ENCODE results near the gene ANLN.
"Not testable (repeated sequence)": the region's sequence is repeated elsewhere in the genome, so short reads cannot be mapped to it uniquely, and the experiment has no call there.

Gene ANLN

DNA sequence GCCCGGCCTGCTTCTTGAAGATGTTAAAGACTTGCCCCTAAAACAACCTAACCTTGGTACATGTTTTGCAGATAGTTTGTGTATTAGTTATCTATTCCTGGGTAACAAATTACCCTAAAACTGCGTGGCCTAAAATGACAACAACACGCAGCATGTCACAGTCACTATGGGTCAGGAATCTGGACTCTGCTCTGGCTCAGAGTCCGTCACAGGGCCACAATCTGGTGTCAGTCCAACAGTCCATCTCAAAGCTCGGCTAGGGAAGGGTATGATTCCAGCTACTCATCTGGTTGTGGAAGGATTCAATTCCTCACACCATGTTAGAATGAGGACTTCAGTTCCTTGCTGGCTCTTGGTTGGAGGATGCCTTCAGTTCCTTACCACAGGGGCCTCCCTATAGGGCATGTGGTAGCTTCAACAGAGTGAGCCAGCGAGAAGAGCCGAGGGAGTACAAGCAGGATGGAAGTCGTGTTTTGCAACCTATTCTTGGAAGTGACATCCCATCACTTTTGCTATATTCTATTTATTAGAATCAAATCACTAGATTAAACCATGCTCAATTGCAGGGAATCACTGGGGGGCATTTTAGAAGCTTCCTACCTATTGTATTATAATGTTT, 71.3 kb downstream of the ANLN start:
- no peak for DNase-seq (ENCODE audit: low read depth in 1 of 2, low spot score in 1 of 2)

DNA sequence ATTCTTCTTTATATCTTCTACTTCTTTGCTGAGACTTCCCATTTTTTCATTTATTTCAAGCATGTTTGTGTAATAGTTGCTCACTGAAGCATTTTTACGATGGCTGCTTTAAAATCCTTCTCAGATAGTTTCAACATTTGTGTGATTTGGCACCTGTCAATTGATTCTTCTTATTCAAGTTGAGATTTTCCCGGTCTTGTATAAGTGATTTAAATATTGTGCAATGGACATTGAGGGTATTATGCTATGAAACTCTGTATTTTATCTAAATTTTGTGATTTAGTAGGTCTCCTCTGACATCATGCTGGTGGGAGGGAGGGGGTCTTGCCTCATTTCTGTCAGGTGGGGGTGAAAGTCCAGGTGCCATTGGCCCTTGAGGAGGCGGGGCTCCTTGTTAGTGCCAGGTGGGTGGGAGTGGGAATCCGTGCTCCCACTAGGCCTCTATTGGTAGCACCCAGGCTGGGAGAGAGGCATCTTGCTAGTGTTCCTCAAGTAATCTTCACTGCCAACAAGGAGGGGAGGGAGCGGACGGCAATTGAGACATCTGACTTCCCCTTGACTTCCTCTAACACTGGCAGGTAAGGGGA, 73.0 kb downstream of the ANLN start:
- no peak for DNase-seq (ENCODE audit: low read depth in 1 of 2, low spot score in 1 of 2)

DNA sequence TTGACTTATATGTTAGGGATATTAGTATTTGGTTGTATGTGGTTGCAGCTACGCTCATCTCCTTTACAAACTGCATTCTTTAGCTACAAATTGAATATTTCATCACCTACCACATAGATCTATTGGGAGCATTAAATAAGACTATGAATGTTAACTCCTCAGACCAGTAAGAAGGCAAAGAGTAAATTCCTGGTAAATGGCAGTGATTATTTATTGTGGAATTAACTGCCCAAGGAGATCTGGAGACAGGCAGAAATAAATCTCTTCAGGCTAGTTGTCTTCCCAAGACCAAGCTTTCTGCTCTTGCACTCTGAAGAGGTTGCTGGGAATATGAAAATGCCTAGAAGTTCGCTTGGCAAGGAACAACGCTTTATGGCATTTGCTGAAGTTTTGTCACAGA, 74.6 kb downstream of the ANLN start:
- no peak for DNase-seq (ENCODE audit: low read depth in 1 of 2, low spot score in 1 of 2)

DNA sequence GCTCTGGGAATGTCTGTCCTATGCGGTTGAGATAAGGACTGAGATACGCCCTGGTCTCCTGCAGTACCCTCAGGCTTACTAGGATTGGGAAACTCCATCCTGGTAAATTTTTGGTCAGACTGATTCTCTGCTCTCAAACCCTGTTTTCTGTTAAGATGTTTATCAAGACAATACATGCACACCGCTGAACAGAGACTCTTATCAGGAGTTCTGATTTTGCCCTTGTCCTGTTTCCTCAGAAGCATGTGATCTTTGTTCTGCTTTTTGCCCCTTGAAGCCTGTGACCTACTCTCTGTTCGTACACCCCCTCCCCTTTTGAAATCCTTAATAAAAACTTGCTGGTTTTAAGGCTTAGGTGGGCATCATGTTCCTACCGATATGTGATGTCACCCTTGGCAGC, 76.3 kb downstream of the ANLN start:
- not testable (repeated sequence) for DNase-seq (ENCODE audit: low read depth in 1 of 2, low spot score in 1 of 2)

DNA sequence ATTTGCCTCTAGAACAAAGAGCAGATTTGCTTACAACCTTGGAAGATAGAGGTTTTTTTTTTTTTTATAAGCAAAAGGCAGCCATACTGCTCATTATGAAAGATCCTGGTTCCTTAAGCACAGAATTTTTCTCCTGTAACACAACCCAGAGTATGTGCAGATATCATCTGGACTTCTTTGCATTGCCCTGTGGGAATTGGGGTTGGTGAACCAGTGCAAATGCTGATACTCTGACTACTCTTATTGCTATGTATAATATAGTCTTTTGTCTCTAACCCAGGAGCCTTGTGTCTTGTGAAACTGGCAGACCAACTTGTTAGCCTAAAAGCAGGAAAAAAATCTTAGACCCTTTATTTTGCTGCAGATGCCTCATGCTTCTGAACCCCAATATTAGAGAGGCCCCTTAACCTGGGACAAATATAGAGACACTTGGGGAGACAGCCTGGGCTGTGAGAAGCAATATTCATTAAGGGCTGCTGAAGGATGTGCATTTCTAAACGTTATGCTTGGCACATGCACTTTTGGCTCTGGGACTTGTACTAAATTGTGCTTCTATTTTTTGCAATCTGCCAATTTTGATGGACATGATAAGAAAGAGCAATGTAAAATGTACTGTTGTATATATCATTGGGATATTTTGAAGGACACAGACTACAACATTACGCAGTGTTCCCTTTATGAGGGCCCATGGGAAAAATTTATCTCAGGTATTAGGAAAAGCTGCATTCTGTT, 78.9 kb downstream of the ANLN start:
- DNase-seq (ENCODE audit: low read depth in 1 of 2, low spot score in 1 of 2), result no peak

DNA sequence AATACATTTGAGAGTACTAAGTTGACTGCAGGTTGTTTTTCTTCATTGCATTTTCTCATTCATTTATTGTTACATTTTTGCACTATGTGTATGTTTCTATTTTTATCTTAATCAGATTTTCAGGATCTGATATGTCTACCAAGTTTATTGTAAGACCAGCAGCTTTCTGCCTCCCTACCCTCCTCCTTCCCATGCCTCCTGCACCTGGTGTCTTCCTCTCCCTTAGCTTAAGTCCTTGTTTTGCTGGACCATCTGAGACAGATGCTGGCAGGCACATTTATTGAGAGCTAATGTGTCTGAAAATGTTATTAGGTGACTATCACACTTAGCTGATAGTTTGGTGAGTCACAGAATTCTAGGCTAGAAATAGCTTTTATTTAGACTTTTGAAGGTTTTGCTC, 79.6 kb downstream of the ANLN start:
- no peak for DNase-seq (ENCODE audit: low read depth in 1 of 2, low spot score in 1 of 2)

DNA sequence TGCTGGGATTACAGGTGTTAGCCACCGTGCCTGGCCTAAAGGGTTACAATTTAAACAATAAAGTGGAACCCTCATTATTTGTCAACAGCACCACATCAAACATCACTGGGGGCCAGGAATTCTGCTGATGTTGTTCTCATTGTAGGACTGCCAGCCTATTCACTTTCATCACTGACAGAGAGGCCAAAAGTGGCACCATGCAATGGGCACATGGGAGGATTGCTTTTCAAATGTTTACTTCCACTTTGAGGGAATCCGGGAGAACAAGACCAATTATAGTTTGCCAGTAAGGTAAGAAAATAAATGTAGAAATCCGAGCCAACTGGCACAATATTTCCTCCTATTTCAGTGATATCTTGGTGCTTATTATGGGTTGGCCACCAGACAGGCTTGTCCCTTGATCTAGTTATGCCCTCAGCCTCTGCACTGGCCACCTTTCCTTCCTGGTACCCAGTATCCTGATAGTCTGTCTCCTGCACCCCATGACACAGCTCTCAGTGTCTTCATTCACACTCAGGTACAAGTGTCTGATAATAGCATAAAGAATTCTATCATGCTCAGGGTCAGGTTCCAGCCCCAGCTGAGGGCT, 82.6 kb downstream of the ANLN start:
- DNase-seq (ENCODE audit: low read depth in 1 of 2, low spot score in 1 of 2), result no peak

DNA sequence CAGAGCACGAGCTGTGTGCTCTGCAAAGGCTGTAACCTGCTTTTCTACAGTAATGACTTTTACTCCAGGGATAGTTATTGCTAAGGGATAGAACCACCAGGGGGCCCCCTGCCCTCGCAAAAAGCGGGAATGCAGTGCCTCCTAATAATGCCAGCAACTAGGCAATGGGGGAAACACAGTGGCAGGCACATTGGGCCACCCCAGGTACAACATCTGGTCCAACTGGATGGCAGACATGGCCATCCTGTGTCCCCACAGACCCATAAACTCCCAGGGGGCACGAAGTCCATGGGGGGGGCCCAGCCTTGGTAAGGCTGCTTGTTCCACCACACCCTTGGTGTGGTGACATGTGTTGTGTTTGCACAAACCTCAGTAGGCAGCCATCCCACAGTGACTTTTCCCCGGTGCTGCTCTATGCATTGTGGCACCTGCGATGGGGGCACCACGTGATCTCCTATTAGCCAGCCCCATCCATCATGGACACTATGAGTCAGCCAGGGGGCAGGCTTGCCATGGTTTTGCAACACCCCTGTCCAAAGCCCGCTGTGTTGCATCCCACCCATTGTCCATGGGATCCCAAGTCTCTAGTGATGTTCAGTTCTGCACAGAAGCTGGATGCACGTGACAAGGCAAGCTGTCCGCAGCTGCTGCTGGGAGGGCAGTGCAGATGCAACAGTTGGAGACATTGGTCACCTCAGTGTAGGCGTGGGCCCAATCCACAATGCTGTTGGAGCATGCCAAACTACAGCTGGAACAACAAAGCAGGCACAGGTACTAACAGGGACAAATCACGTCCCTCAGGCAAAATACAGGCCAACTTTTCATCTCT, 84.0 kb downstream of the ANLN start:
- peak in 1 of 2 donors; percentile 3 for DNase-seq (ENCODE audit: low read depth in 1 of 2, low spot score in 1 of 2)

DNA sequence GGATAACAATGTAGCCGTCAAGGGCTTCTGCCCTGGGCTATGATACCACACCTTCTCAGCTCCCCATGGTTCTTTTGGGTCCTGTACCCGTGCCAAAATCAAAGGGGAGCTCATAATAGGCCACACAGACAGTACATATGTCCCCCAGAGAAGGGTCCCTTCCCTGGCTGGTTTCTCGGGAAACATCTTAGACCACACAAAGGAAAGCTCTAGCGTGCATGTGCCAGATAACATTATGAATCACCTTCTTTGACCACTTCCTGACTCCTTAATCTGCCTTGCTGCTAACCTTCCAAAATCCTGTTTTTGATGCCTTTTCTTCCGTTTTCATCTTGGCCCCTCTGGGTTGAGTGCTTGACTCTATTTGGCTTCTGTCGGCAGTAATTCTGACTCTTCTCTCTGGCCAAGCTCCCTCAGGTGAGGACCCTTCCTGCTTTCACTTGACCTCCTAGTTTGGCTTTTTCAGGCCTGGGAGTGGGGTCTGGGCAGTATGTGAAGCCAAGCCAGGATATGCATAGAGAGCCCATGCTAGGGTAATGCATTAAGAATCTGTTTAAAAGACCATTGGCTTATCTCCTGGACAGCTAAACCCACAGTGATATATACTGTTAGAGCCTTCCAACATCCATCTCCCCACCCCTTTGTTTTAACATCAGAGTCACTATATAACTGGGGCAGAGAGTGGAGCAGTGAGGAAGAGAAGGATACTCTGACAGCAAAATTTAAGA, 84.8 kb downstream of the ANLN start:
- no peak for DNase-seq (ENCODE audit: low read depth in 1 of 2, low spot score in 1 of 2)

DNA sequence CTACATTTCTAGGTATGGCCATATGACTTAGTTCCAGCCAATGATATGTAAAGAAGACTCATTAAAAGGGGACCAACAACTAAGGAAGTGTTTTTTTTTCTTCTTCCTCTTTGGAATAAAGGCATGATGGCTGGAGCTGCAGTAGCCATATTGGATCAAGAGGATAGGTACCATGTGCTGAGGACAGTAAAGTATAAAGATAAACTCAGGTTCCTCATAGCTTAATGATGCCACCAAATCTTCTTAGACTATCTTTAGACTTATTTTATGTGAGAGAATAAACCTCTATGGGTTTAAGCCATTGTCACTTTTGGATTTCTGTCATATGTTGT, 85.3 kb downstream of the ANLN start:
- no peak for DNase-seq (ENCODE audit: low read depth in 1 of 2, low spot score in 1 of 2)

DNA sequence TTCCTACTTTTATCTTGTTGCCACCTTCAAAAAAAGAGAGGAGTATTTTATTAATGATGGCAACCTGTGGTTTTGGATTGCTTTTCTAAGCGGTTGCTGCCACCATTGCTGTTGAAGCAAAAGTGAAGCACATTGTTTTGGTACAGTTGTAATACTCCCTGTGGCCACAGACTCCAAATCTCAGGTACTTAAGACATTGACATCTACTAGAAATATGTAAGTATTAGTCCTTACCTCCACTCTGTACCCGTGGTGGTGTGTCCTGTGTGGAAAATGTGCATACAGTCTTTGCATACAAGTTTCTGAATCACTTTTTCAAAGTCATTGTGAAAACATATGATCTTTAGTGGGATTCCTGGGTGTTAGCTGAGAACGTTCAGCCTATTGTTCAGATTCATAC, 85.7 kb downstream of the ANLN start:
- DNase-seq (ENCODE audit: low read depth in 1 of 2, low spot score in 1 of 2), result no peak

DNA sequence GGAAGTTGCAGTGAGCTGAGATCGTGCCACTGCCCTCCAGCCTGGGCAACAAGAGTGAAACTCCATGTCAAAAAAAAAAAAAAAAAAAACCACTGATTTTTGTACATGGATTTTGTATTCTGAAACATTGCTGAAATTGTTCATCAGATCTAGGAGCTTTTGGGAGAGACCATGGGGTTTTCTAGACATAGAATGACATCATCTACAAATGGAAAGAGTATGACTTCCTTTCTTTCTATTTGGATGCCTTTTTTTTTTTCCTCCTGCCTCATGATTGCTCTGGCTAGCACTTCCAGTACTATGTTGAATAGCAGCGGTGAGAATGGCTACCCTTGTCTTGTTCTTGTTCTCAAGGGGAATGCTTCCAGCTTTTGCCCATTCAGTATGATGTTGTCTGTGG, 89.1 kb downstream of the ANLN start:
- DNase-seq (ENCODE audit: low read depth in 1 of 2, low spot score in 1 of 2), result no peak

DNA sequence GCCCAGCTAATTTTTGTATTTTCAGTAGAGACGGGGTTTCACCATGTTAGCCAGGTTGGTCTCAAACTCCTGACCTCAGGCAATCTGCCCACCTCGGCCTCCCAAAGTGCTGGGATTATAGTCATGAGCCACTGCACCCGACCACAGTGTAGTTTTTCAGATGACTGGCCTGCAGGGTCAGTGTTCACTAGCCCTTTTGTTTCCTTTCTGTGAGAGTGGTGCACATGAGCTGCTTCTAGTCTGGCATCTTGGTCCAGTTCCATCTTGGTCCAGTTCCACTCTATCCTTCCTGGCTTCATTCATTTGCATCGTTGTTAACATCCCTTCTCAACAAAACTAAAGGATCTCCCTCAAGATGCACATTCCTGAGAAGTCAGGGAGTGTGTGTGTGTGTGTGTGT, 94.2 kb downstream of the ANLN start:
- not testable (repeated sequence) for DNase-seq (ENCODE audit: low read depth in 1 of 2, low spot score in 1 of 2)

DNA sequence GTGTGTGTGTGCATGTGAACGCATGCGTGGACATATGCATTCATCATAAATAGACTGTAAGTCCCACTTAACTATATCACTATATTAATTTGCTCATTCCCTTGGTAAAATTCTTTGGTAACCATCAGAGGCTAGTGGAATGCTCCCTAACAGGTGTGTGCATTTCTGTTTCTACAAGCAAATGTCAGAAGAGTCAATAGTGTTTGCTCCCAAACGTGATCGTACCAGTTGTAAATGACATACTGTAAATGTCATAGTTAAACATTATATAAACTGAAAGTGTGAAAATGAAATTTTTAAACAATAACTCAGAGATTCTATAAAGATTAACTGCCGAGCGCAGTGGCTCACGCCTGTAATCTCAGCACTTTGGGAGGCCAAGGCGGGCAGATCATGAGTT, 94.6 kb downstream of the ANLN start:
- no peak for DNase-seq (ENCODE audit: low read depth in 1 of 2, low spot score in 1 of 2)

DNA sequence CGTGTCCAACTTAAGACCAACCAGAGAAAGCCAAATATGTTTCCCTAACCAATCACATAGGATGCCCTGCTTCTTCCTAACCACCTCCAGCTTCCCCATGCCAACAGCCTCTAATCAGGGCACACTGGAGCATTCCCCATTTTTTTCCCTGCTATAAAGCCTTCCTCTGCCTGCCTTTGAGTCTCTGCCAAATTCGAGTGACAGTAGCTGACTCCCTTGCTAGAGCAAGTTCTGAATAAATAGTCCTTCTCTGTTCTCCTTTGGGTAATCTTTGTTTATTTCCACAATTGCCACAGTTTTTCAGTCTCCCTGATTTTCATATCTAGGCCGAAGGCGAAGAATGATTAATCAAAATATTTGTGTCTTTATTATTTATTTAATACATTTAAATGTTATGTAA, 96.7 kb downstream of the ANLN start:
- DNase-seq (ENCODE audit: low read depth in 1 of 2, low spot score in 1 of 2), result no peak

DNA sequence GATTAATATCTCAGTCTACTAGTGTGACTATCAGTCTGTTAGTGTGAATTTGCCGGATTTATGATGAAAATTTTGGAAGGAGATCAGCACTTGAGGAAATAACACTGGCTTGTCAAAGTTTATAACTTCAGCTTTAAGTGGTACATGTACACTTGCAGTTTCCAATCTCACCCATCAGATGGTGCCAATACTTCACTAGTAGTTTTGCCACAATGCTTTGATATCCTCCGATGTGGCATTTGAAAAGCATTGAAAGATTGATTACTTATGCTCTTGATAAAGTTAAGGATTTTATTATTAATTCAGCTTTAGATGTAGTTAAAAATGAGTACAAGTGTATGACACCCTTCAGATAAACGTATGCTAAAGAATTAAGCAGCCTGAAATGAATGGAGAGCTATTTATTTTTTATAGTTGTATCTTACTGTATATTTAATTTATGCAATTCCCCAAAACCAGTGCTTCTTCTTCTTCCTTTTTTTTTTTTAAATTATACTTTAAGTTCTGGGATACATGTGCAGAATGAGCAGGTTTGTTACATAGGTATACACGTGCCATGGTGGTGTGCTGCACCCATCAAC, 98.2 kb downstream of the ANLN start:
- no peak for DNase-seq (ENCODE audit: low read depth in 1 of 2, low spot score in 1 of 2)

DNA sequence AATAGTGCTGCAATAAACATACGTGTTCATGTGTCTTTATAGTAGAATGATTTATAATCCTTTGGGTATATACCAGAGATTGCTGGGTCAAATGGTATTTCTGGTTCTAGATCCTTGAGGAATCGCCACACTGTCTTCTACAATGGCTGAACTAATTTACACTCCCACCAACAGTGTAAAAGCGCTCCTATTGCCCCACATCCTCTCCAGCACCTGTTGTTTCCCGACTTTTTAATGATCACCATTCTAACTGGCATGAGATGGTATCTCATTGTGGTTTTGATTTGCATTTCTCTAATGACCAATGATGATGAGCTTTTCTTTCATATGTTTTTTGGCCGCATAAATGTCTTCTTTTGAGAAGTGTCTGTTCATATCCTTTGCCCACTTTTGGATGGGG, 99.0 kb downstream of the ANLN start:
- DNase-seq (ENCODE audit: low read depth in 1 of 2, low spot score in 1 of 2), result not testable (repeated sequence)

DNA sequence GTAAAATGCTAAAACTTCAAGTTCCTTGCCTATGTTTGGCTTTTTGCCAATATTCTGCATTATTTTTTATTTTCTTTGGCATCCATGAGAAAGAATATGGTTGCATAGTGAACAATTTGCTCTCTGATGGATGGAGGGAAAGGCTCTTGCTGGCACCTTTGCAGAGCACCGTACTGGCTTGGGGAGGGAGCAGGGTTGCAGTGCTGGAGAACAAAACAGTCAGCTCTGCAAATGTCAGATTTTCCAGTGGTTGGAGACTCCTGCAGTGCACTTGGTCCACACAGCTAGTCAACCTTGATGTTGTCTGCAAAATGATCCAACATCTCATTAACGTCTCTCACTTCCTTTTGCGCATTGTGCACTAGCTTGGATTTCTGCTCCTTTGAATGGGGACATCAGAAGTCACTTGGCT, 100.8 kb downstream of the ANLN start:
- DNase-seq (ENCODE audit: low read depth in 1 of 2, low spot score in 1 of 2), result no peak

DNA sequence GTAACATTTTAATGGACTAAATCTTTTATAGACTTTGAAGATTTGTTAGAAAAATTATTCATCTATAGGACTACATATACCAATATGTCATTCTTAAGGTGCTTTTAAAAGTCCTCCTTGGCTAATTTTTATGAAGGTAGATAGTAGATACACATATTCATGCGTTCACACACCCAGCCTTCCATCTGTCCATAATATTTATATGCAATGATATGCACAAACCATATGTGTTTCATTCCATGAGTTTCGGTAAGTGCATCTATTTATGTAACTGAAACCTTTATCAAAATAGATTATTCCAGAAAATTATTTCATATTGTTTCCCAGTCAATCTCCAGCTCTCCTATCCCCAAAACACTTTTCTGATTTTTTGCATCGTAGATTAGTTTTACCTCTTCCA, 101.7 kb downstream of the ANLN start:
- no peak for DNase-seq (ENCODE audit: low read depth in 1 of 2, low spot score in 1 of 2)

DNA sequence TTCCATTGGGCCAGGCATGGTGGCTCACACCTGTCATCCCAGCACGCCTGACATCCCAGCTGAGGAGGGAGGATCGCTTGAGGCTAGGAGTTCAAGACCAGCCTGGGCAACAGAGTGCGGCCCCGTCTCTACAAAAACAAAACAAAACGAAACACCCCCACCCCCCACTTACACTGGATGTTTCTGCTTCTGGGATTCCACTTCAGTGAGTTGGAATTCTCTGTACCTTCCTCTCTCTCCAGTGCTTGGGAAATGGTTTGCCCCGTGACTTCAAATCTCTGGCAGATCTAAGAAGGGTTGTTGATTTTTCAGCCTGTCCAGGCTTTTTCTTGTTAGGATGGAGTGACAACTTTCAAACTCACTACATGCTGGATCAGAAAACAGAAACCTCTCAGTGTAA, 106.9 kb downstream of the ANLN start:
- DNase-seq (ENCODE audit: low read depth in 1 of 2, low spot score in 1 of 2), result no peak

DNA sequence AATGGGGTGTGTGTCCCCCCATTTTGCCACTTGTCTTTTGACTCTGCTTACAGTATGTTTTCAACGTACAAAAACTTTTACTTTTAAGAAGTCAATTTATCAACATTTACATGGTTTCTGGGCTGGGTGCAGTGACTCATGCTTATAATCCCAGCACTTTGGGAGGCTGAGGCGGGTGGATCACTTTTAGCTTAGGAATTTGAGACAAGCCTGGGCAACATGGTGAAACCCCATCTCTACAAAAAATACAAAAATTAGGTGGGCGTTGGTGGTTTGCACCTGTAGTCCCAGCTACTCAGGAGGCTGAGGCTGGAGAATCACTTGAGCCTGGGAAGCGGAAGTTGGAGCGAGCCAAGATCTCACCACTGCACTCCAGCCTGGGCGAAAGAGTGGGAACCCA, 107.5 kb downstream of the ANLN start:
- DNase-seq (ENCODE audit: low read depth in 1 of 2, low spot score in 1 of 2), result not testable (repeated sequence)

Measured in stimulated activated CD4-positive, alpha-beta T cell treated with anti-CD3 and anti-CD28 coated beads, Interleukin-15, amount 100 ng/mL, for 1 hour (primary cell).